Endodermal cell (in vitro differentiated cells): ENCODE measurements around the gene PLEKHM3. TPM values are rescaled to one million over a fixed set of nuclear protein-coding genes. Genes with fewer than 3 reads are reported as not detected.

Experiments used
- DNase-seq: peaks from one replicate; pipeline ENCODE4 v3.0.0-alpha.2; 2017
- H3K27ac ChIP-seq: 2 replicates; pipeline ENCODE4 v1.5.1; 2013; ENCODE audit warnings: mild to moderate bottlenecking, low read depth, low read length, moderate library complexity
- H3K27me3 ChIP-seq: 2 replicates; pipeline ENCODE4 v1.6.1; 2013; ENCODE audit warnings: mild to moderate bottlenecking, low read length, moderate library complexity; ENCODE audit not compliant: insufficient read depth, control insufficient read depth, poor library complexity, severe bottlenecking
- H3K36me3 ChIP-seq: 2 replicates; pipeline ENCODE4 v1.7.0; 2013; ENCODE audit warnings: mild to moderate bottlenecking, low read length, moderate library complexity; ENCODE audit not compliant: control insufficient read depth, insufficient read depth
- H3K4me1 ChIP-seq: one replicate; pipeline ENCODE4 v1.7.0; 2013; ENCODE audit warnings: low read length; ENCODE audit not compliant: control insufficient read depth, insufficient read depth
- H3K4me3 ChIP-seq: 2 replicates; pipeline ENCODE4 v1.5.1; 2013; ENCODE audit warnings: mild to moderate bottlenecking, low read length, moderate library complexity
- H3K9ac ChIP-seq: 2 replicates; pipeline ENCODE4 v1.6.1; 2013; ENCODE audit warnings: mild to moderate bottlenecking, low read length, moderate library complexity; ENCODE audit not compliant: poor library complexity, severe bottlenecking; ENCODE audit errors: extremely low read depth
- H3K9me3 ChIP-seq: 2 replicates; pipeline ENCODE4 v1.6.1; 2013; ENCODE audit warnings: mild to moderate bottlenecking, low read length, moderate library complexity; ENCODE audit not compliant: control insufficient read depth
- H3K27ac Mint-ChIP-seq: 2 replicates; pipeline ENCODE4 v1.8.0; 2020; ENCODE audit warnings: mixed read lengths
- H3K27me3 Mint-ChIP-seq: 2 replicates; pipeline ENCODE4 v1.8.0; 2021; ENCODE audit warnings: mild to moderate bottlenecking, mixed read lengths; ENCODE audit not compliant: insufficient read depth
- H3K36me3 Mint-ChIP-seq: 2 replicates; pipeline ENCODE4 v1.8.0; 2020; ENCODE audit warnings: low read depth, mixed read lengths
- H3K4me1 Mint-ChIP-seq: 2 replicates; pipeline ENCODE4 v1.8.0; 2020; ENCODE audit warnings: mixed read lengths
- H3K4me3 Mint-ChIP-seq: 2 replicates; pipeline ENCODE4 v1.8.0; 2020; ENCODE audit warnings: mild to moderate bottlenecking, moderate library complexity, mixed read lengths
- H3K9me3 Mint-ChIP-seq: 2 replicates; pipeline ENCODE4 v1.8.0; 2020; ENCODE audit warnings: mild to moderate bottlenecking, mixed read lengths
- CTCF ChIP-seq: fragments of 200-600 bp; sonication (generic); conservative IDR thresholded peaks from 2 replicates; pipeline ENCODE4 v1.5.0; 2021; ENCODE audit warnings: antibody characterized with exemption, mild to moderate bottlenecking
- WGBS, 2 experiments: methylation state at CpG; one replicate each; pipeline versions ENCODE4 v1.1.5 to v1.1.7; 2013; ENCODE audit warnings: missing lambda C conversion rate in 2 of 2, mixed read lengths in 1 of 2; ENCODE audit not compliant: insufficient coverage in 1 of 2, insufficient read length in 1 of 2; 5-methylcytosine and 5-hydroxymethylcytosine counted together
- total RNA-seq, 2 donors: library from RNA; stranded (reverse); fragmentation: NEBNext Ultra II Directional in 1 of 2; extraction: Animal tissue kit (Norgen Biotek cat#: 25700) in 1 of 2; gene quantifications; 2 replicates in 1 of 2; 3 replicates in 1 of 2; pipeline ENCODE4 v1.2.1, GENCODE V29; 2021

The PLEKHM3 gene
- total RNA-seq, 2 donors from 2014 or later: 13.3 to 17.9 TPM

DNA sequence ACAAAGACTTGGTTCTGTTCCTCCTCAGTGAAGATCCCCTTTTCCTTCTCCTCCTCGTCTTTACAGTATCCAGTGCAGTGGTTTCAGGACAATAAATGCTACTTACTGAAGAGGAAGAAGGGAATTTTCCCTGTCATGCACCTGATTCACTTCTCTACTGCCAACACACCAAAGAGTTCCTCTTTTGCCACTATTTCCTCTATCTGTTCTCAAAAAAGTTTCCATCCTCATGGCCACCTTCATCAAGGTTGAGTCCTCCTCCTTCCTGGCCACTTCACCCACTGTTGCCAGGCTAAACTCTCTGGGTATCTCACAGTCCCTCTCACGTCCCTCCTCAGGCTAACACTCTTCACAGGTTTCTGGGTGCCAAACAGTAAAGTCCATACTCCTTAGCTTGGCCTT is 41.7 kb downstream of the PLEKHM3 start:
- Mint-ChIP-seq H3K9me3 (peaks cover 6% of the 10 kb centered on the region), H3K27ac (no peak overlapping the region), H3K4me3 (no peak overlapping the region), H3K4me1 (peaks cover 14% of the 10 kb centered on the region), H3K27me3 (no peaks in the 10 kb centered on the region), H3K36me3 (peaks cover 11% of the 10 kb centered on the region)
- no peak overlapping the region for H3K9ac ChIP-seq
- no peak overlapping the region for H3K4me3 ChIP-seq
- no peak for TF ChIP-seq CTCF
- H3K9me3 ChIP-seq: no peaks in the 10 kb centered on the region
- H3K4me1 ChIP-seq: peaks cover 4% of the 10 kb centered on the region
- 93% methylated on average over 2 of the region's 2 CpGs; no CpG with 5 or more reads in 1 of the 2 experiments for WGBS, 2 experiments
- DNase-seq: no peak
- H3K36me3 ChIP-seq: no peaks in the 10 kb centered on the region
- H3K27me3 ChIP-seq: no peaks in the 10 kb centered on the region
- no peak overlapping the region for H3K27ac ChIP-seq

DNA sequence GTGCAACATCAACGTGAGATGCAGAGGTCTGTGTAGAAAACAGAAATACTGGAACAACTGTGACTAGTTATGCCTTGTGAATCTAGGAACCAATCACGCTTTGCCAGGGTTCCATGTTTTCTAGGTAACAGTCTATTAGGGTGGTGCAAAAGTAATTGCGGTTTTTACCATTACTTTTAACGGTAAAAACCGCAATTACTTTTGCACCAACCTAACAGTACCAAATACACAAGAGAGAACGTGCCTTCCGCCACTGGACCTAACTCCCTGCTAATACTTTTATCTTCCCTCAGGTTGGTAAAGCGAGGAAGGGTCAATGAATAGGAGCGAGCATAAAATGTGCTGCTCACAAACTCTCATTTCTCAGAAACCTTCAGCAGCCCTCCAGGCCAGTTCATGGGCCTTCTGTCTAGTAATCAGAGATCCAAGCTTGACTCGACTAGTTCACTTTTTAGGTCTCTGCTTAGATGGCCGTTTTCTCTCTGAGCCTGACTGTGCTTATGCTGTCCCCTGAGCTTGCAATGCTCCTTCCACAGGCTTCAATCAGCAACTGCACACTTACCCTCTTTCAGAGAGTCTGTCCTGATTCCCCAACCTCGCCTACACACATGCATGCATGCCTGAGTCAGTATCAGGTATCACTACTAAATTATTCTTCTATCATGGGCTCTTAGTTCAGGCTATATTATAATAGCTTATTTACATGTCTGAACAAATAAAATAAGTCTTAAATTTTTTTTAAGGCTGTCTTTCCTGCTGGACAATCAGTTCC is 47.0 kb downstream of the PLEKHM3 start:
- Histone ChIP-seq H3K4me1 (peaks cover 4% of the 10 kb centered on the region), H3K36me3 (peaks cover 3% of the 10 kb centered on the region), H3K27ac (no peak overlapping the region), H3K9me3 (no peaks in the 10 kb centered on the region), H3K9ac (no peak overlapping the region), H3K27me3 (no peaks in the 10 kb centered on the region), H3K4me3 (no peak overlapping the region)
- Mint-ChIP-seq H3K27me3 (no peaks in the 10 kb centered on the region), H3K4me1 (peaks cover 22% of the 10 kb centered on the region), H3K9me3 (no peaks in the 10 kb centered on the region), H3K27ac (no peak overlapping the region), H3K4me3 (no peak overlapping the region), H3K36me3 (peaks cover 13% of the 10 kb centered on the region)
- no peak for TF ChIP-seq CTCF
- no peak for DNase-seq
- WGBS, 2 experiments: 93 to 95% methylated on average over 8 to 12 of the region's 12 CpGs

GRCh38 chr2:207975921-207976320 is 49.4 kb downstream of the PLEKHM3 start:
- Histone ChIP-seq H3K4me1 (peaks cover 14% of the 10 kb centered on the region), H3K9me3 (no peaks in the 10 kb centered on the region), H3K27ac (no peak overlapping the region), H3K4me3 (no peak overlapping the region), H3K27me3 (no peaks in the 10 kb centered on the region), H3K9ac (no peak overlapping the region), H3K36me3 (peaks cover 3% of the 10 kb centered on the region)
- no peak for DNase-seq
- Mint-ChIP-seq H3K9me3 (no peaks in the 10 kb centered on the region), H3K27me3 (no peaks in the 10 kb centered on the region), H3K36me3 (peaks cover 13% of the 10 kb centered on the region), H3K4me3 (no peak overlapping the region), H3K4me1 (peaks cover 41% of the 10 kb centered on the region), H3K27ac (no peak overlapping the region)
- TF ChIP-seq CTCF: no peak
- 73 to 94% methylated on average over 2 of the region's 2 CpGs for WGBS, 2 experiments
